SKM-1 treated with dmso at 0.1 percent for 144 hours (cell line): ENCODE data around the gene IER5L.
"Not testable (repeated sequence)": the region's sequence is repeated elsewhere in the genome, so short reads cannot be mapped to it uniquely, and the experiment has no call there.

Experiments
- DNase-seq: peaks from one replicate; lab custom pipeline; 2025; ENCODE audit not compliant: unreplicated experiment; lab: John Stamatoyannopoulos, UW

IER5L gene

DNA sequence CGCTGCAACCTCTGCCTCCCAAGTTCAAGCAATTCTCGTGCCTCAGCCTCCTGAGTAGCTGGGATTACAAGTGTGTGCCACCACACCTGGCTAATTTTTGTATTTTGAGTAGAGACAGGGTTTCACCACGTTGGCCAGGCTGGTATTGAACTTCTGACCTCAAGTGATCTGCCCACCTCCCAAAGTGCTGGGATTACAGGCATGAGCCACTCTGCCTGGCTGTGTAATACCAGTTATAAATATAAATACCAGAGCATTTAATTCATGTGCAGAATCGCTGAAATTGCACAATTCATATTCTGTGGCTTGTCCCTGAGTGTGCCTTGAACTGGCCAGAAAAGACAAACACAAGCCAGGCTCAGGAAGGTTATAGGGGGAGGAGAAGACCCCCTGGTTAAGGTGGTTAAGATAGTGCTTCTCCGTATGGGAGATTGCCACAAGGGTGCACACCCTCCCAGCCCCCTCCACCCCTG, 14.8 kb downstream of the IER5L start:
- not testable (repeated sequence) for DNase-seq

DNA sequence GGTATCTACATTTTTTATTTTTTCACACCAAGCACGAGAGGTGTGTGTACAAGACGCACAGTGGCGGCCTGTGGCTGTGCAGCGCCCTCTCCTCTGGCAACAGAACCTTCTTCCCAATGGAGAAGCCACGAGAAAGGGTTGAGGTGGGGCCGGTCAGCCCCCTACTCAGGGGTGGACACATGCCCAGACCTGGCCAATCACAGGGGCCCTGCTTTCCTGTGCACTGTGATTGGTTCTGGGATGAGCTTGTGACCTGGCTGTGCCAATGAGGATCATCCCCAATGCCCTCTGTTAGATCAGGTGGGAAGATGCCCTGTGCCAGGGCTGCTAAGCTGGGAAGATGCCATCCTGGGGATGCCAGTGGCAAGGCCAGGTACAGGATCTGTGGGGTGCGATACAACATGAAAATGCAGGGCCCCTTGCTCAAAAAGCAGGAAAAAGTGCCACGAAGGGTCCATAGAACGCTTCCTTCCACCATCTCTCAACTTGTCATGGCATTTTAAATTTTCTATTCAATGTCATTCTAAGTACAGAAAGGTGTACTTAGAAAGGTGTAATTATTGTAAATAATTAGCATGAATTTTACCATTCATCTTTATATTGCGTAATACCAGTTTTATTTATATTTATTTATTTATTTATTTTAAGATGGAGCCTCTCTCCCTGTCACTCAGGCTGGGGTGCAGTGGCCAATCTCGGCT, 15.4 kb downstream of the IER5L start:
- DNase-seq = no peak

DNA sequence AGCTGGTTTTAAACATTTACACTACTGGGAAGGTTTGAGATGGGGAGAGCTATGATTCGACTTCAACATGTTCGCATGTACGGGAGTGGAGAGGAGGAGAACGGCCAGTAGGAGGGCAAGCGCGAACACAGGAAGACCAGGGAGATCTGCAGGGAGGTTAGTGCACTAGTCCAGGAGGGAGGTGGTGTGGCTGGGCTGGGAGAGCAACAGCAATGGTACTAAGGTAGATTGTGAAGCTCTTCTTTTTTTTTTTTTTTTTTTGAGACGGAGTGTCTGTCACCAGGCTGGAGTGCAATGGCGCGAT, 16.6 kb downstream of the IER5L start:
- DNase-seq = no peak

DNA sequence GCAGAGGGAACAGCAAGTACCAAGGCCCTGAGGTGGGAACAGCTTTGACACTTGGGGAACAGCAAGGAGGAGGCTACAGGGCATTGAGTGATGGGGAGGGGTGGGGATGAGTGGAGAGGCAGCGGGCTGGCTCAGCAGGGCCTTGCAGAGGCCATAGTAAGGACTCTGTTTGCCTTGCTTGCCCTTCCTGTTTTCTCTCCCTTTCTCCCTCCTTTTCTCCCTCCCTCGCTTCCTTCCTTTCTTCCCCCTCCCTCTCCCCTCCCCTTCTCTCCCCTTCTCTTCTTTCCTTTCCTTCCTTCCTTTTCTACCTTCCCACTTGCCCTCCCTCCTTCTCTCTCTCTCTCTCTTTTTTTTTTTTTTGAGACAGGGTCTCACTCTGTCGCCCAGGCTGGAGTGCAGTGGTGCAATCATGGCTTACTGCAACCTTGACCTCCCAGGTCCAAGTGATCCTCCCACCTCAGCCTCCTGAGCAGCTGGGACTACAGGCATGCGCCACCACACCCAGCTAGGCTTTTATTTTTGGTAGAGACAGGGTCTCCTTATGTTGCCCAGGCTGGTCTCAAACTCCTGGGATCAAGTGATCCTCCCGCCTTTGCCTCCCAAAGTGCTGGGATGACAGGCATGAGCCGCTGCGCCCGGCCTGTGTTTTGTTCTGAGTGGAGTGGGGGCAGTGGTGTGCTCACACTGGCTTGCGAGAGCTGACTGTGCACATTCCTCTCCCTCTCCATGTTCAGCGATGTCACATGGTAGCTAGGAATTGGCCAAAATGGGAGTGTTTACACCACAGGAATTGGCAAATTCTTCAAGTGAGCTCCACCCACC, 17.1 kb downstream of the IER5L start:
- no peak for DNase-seq

DNA sequence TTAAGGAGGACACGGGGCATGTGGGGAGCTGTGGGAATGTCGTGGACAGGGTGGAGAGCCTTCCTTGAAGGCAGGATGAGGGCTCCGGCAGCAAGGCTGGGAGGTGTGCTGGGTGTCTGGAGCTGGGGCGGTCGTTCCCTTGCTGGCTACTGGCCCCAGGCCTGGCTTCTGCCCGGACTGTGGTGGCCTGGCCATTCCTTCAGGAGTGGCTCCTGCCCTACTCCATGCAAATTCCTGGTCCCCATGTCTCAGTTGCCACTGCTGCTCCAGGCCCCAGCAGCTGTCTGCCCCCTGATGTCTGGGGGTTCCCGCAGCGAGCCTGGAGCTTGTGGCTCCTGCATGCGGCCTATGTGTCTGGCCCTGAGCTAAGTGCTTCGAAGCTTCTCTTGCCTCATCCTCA, 21.9 kb downstream of the IER5L start:
- DNase-seq = no peak

DNA sequence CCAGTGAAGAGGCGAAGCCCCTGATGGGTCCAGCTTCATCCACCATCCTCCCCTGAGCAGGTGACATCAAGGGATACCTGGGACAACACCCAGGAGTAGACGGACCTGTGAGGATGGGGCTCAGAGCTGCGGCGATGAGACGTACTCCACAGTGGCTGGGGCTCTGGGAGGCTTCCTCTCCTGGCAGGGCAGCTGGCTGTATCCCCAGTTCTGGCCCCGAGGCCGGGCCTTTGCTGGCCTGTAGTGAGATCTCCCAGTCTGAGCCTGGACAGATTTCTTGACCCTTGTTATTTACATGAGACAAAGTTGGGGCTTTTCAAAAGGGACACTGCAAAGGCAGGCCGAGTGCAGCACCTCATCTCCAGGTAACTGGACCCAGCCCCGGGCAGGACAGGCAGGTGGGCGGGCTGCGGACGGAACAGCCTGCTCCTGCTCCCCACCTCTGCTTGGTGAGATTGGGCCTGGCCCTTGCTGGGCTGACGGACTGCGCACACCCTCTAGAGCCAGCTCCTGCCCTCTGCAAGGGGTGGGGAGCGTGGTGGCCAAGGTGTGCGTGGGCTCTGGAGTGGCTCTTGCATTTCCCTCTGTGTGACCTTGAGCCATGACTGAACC, 23.1 kb downstream of the IER5L start:
- DNase-seq = no peak

DNA sequence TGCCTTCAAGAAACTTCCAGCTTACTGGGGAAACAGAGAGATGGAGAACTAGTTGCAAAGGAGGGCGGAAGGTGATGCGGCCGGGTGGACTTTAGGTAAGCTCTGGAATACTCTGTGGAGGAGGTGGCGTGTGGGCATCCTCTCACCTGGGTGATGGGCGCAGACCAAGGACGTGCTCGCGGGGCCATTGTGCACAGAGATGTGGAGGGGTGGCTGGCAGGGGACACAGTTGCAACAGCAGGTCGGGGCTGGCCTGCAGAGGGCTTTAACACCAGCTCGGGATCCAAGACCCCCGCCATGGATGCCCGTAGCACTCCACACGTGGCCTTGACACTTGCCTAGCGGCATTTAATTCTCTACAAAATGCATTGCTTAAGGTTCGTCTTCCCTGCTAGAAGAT, 26.6 kb downstream of the IER5L start:
- no peak for DNase-seq

DNA sequence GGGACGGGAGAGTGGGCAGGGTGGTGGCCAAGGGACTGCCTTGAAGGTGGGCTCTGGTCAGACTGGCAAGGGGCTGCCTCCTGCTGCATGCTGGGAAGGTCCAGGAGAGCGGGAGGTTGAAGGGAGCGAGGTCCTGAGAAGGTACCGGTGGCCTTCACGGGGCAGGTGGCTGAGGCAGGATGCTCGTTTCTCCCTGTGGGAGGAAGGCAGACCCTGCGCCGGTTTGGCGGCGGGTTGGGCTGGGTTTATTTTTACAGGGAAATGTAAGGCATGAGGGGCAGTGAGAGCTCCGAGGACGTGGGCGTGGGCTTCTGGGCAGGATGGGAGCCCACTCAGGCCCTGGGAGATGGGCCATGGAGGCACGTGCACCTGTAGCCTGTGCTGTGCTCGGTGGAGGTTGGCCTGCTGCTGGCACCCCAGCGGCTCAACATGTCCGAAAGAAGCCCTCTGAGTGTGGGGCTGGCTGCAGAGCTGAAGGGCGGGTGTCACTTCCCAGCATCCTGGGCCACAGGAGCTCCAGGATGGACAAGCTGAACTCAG, 27.3 kb downstream of the IER5L start:
- DNase-seq = no peak

DNA sequence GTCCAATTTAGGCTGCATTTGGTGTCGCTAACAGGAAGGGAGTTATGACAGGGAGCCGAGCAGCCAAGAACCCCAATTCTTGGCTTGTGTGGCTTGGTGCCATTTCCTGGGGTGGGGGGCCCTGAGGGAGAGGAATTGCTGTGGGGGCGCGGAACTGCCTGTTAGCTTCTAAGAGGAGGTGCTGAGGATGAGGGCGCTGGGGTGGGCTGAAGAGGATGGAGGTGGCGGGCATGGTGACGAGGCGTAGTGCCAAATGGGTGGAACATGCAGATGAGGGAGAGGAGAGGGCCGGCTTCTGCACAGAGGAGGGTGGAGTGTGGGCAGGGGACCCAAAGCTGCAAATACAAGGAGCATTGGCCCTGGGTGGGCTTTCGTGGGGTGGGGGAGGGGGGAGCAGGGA, 27.9 kb downstream of the IER5L start:
- DNase-seq = no peak

DNA sequence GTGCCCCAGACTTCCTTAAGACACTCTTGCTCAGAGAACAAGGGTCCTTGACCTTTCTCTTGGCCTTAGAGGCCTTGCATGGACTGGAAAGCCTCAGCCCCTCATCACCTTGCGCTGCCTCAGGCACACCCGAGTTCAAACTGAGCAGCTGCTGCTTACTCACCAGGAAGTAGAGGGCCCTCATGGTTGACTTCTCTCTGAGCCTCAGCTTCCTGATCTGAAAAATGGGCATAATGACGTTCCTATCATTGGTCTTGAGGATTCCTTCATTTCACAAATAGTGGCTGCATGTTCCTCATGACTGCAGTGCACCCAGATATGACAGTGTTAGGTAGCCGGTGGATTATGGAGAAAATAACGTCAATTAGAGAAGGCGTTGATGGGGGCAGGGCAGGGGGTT, 28.6 kb downstream of the IER5L start:
- no peak for DNase-seq

DNA sequence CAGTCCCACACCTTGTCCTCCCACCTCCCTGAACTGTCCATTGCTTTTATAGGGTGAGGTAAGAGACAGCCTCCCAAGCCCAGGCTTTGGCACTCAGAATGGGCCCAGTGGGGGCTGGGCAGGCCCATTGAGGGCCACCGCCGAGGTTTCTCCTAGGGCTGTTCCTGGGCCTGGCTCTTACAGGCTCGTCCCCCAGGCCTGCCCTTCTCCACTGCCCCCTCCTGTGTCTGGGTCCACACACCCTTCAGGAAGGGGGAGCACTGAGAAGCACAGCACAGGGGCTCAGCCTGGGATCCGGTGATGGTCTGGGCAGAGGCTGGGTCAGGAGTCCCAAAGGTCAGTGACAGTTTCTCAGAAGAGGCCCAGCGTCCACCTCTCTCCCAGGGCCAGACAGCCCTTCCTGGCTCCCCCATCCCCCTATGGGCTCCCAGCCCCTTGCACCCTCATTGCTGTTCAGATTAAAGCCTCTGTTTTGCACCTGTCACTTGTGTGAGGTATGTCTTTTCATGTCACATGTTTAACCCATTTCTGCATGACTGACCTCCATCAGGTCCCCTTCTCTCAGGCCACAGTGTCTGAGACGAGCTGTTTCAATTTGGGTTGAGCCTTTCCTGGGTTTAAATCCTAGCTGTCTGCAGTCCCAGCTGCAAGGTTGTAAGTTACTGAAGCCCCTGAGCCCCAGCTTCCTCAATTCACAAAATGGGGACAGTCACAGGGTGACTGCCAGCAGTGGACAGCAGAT, 29.4 kb downstream of the IER5L start:
- DNase-seq = no peak

DNA sequence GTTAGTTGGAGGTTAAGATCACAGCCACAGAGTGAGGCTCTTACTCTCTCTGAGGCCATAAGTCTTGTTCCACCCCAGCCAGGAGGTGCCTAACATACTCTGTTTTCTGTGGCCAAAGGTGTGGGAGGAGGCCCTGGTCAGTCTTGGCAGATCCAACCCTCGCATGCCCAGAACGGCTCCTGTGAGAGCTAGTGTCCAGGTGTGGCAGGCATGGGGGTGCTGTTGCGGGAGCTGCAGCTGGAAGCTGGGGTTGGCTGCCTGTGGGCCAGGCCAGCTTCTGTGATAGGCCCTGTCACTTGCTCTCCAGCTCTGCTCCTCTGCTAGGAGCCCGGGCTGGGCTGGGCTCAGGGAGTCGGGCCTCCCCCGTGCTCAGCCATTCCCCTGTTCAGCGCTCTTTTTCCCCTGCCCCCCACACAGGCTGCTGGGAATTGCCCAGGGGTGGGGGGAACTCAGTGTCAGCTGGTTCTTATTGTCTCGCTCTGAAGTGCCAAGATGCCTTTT, 31.6 kb downstream of the IER5L start:
- DNase-seq = no peak

DNA sequence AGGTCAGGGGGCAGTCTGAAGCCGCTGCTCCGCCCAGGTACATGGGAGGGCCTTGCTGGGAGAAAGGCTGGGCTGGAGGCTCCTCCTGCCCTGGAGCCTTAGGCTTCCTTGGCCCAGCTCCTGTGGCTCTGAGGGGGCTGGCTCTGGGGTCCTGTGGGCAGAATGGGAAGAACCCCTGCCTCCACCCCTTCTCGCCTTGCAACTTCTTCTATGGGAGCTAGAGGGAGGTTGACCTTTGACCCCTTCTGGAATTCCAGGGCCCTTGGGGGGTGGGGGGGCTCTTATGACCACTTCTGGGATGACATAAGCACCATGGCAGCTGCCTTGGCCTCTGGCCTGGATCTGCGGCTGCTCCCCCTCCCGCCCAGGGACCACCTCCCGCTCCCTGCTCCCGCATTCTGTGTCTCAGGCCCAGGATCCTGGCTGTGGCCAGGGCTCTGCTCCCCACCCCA, 32.2 kb downstream of the IER5L start:
- no peak for DNase-seq

DNA sequence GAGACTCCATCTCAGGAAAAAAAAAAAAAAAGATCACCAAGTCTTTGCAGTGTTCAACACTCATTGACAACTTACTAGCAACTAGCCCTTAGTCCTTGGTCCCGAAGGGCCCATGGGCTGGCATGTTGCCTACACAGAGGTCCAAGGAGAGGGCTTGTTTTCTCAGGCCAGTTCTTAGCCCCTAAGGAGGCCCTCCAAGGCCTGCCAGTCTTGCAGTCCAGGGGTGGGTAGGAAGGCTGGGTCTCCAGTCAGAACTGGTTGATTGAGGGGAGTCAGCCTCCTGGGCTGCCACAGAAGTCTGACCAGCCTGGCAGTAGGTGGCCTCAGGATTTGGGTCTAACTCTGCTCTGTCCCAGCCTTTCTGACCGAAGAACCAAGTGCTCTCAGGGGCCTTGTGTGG, 32.7 kb downstream of the IER5L start:
- DNase-seq = no peak

DNA sequence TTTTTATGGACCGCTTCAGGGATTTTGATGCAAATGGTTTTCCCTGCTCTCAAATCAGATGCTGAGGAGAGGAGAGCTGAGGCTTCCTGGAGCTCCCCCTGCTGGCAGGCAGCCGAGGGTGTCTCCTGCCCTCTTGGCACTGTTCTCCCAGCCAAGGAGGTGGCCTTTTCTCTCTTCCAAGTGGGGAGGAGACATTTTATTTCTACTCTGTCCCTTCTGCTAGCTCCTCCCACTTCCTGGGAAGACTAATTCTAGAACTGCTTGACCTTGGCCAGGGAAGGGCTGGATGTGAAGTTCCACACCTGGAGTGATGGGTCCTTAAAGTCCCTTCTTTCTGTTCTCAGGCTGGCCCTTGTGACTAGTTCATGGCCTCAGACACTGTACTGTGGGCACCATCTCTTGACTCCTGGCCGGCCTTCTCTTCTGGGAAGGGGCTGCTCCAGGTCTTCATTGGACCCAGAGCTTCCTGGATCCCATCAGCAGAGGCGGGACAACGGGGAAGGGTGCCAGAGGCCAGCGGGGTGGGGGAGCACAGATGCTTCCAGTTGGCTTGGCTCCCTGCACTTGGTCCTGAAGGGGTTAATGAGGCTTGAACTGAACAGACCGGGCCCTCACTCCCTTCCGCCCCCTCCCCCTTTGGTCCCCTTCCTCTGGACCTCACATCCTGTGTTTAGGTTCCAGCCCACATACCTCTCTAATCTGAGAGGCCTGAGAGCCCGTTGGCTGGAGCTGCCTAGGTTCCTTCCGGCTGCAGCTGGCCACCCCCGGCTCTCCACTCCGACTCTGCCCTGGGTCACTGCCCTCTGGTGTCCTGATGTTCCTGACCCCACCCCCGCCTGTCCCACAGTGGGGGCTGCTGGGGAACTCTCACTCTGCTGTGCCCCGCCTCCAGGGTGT, 34.8 kb downstream of the IER5L start:
- peak; percentile 57 for DNase-seq

DNA sequence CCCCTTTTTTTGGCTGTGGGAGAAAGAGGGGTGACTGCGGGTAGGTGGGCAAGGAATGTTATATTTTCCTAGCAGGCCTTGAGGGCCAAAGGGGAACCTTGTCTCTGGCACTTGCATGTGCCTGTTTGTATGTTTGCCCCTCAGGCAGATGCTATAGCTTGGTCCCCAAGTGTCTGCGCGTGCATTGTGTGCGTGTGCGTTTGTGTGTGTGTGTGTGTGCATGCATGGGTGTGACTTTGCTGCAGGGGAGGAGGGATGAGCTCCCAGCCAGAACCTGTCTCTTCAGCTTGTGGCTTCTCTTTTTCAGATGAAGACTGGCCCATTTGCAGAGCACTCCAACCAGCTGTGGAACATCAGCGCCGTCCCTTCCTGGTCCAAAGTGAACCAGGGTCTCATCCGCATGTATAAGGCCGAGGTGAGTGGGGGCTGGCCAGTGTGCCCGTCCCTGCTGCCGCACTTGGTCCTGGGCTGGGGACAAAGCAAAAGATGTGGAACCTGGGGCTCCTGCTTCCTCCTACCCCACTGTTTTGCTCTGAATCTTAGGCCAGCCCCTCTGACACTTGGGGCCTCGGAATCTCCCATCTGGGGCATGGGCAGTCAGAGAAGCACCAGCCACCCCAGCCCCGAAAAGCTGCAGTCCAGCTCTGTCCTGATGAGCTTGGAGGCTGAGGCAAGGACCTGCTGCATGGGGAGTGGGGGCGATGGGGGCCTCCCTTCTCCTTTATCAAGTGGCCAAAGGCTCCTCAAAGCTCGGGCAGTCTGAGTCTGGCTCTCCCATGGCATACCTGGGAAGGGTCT, 35.7 kb downstream of the IER5L start:
- no peak for DNase-seq

DNA sequence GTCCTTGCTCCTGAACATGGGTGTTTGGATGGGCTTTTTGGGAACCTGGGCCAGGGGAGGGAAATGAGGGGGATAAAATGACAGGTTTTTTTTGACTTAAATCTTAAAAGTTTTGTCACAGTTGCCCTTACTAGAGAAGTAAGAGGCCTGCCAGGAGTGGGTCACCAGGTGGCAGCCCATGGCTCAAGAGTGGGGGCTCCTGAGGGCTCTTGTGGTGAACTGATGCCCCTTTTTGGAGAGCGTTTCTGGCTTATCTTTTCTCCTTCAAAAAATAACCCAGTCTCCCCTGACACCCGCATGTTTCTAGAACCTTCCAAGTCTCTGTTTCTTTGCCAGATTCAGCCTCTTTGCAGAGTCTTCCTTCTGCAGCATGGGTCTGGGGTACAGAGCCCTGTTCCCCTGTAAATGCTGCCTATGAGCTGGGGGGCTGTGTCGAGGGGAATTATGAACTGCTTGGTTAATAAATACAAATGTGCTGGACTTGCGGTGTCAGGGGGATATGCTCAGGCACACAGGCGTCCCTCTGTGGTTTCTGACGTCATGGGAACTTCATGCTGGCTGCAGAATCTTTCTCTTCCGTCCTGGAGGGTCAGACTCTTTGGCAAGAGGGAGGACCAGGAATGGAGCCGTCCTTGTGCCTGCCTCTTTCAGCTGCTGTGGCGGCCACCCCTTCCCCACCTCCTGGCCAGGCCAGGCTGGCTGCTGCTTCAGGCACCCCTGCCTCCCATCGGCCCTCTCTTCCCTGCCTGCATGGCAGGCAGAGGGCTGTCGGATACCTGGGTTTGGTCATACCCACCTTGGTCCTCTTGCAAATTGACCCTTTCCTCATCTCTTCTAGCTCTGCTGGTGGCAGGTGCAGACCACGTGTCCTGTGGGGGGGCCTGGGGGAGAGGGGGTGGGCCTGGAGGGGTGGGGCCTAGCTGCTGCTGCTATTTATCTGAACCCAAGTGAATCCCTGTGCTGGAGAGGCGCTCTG, 36.7 kb downstream of the IER5L start:
- DNase-seq = peak; percentile 16
